ENCODE data around the gene CADM2.

DNA sequence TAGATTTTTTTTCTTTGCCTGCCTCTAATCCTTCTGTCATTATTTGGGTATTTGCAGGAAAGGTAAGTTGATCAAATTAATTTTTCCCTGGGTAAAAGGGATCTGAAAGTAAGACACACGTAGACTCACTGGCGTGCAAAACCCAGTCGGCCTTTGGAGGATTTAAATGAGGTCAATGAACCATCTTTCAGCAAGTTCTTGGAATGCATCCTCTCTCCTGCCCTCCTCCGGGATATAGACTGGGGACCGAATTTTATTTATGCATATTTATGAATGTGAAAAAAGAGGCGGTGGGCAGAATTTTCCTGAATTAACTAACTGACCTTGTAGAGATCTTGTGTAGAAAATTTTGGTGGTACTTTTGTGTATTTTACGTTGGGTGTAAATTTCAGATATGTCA lies 2.2 kb downstream of the CADM2 start:
- TF ChIP-seq, protein P1, sequence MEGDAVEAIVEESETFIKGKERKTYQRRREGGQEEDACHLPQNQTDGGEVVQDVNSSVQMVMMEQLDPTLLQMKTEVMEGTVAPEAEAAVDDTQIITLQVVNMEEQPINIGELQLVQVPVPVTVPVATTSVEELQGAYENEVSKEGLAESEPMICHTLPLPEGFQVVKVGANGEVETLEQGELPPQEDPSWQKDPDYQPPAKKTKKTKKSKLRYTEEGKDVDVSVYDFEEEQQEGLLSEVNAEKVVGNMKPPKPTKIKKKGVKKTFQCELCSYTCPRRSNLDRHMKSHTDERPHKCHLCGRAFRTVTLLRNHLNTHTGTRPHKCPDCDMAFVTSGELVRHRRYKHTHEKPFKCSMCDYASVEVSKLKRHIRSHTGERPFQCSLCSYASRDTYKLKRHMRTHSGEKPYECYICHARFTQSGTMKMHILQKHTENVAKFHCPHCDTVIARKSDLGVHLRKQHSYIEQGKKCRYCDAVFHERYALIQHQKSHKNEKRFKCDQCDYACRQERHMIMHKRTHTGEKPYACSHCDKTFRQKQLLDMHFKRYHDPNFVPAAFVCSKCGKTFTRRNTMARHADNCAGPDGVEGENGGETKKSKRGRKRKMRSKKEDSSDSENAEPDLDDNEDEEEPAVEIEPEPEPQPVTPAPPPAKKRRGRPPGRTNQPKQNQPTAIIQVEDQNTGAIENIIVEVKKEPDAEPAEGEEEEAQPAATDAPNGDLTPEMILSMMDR (IDR thresholded peaks at IDR 0.05) = no peak
- TF ChIP-seq POLR2A (IDR thresholded peaks at IDR 0.05) = no peak

All from prostate gland (tissue), 2 donors.